Endodermal cell (in vitro differentiated cells): ENCODE results near the gene FAM83D. TPM values are rescaled to one million over a fixed set of nuclear protein-coding genes. Genes with fewer than 3 reads are reported as not detected.

Experiments used
- DNase-seq: peaks from one replicate; pipeline ENCODE4 v3.0.0-alpha.2; 2017
- H3K27ac ChIP-seq: 2 replicates; pipeline ENCODE4 v1.5.1; 2013; ENCODE audit warnings: mild to moderate bottlenecking, low read depth, low read length, moderate library complexity
- H3K27me3 ChIP-seq: 2 replicates; pipeline ENCODE4 v1.6.1; 2013; ENCODE audit warnings: mild to moderate bottlenecking, low read length, moderate library complexity; ENCODE audit not compliant: insufficient read depth, control insufficient read depth, poor library complexity, severe bottlenecking
- H3K36me3 ChIP-seq: 2 replicates; pipeline ENCODE4 v1.7.0; 2013; ENCODE audit warnings: mild to moderate bottlenecking, low read length, moderate library complexity; ENCODE audit not compliant: control insufficient read depth, insufficient read depth
- H3K4me1 ChIP-seq: one replicate; pipeline ENCODE4 v1.7.0; 2013; ENCODE audit warnings: low read length; ENCODE audit not compliant: control insufficient read depth, insufficient read depth
- H3K4me3 ChIP-seq: 2 replicates; pipeline ENCODE4 v1.5.1; 2013; ENCODE audit warnings: mild to moderate bottlenecking, low read length, moderate library complexity
- H3K9ac ChIP-seq: 2 replicates; pipeline ENCODE4 v1.6.1; 2013; ENCODE audit warnings: mild to moderate bottlenecking, low read length, moderate library complexity; ENCODE audit not compliant: poor library complexity, severe bottlenecking; ENCODE audit errors: extremely low read depth
- H3K9me3 ChIP-seq: 2 replicates; pipeline ENCODE4 v1.6.1; 2013; ENCODE audit warnings: mild to moderate bottlenecking, low read length, moderate library complexity; ENCODE audit not compliant: control insufficient read depth
- H3K27ac Mint-ChIP-seq: 2 replicates; pipeline ENCODE4 v1.8.0; 2020; ENCODE audit warnings: mixed read lengths
- H3K27me3 Mint-ChIP-seq: 2 replicates; pipeline ENCODE4 v1.8.0; 2021; ENCODE audit warnings: mild to moderate bottlenecking, mixed read lengths; ENCODE audit not compliant: insufficient read depth
- H3K36me3 Mint-ChIP-seq: 2 replicates; pipeline ENCODE4 v1.8.0; 2020; ENCODE audit warnings: low read depth, mixed read lengths
- H3K4me1 Mint-ChIP-seq: 2 replicates; pipeline ENCODE4 v1.8.0; 2020; ENCODE audit warnings: mixed read lengths
- H3K4me3 Mint-ChIP-seq: 2 replicates; pipeline ENCODE4 v1.8.0; 2020; ENCODE audit warnings: mild to moderate bottlenecking, moderate library complexity, mixed read lengths
- H3K9me3 Mint-ChIP-seq: 2 replicates; pipeline ENCODE4 v1.8.0; 2020; ENCODE audit warnings: mild to moderate bottlenecking, mixed read lengths
- CTCF ChIP-seq: fragments of 200-600 bp; sonication (generic); conservative IDR thresholded peaks from 2 replicates; pipeline ENCODE4 v1.5.0; 2021; ENCODE audit warnings: antibody characterized with exemption, mild to moderate bottlenecking
- WGBS, 2 experiments: methylation state at CpG; one replicate each; pipeline versions ENCODE4 v1.1.5 to v1.1.7; 2013; ENCODE audit warnings: missing lambda C conversion rate in 2 of 2, mixed read lengths in 1 of 2; ENCODE audit not compliant: insufficient coverage in 1 of 2, insufficient read length in 1 of 2; 5-methylcytosine and 5-hydroxymethylcytosine counted together
- total RNA-seq, 2 donors: library from RNA; stranded (reverse); fragmentation: NEBNext Ultra II Directional in 1 of 2; extraction: Animal tissue kit (Norgen Biotek cat#: 25700) in 1 of 2; gene quantifications; 2 replicates in 1 of 2; 3 replicates in 1 of 2; pipeline ENCODE4 v1.2.1, GENCODE V29; 2021

Gene FAM83D
- total RNA-seq, 2 donors from 2014 or later, result 34.8 to 39.9 TPM

DNA sequence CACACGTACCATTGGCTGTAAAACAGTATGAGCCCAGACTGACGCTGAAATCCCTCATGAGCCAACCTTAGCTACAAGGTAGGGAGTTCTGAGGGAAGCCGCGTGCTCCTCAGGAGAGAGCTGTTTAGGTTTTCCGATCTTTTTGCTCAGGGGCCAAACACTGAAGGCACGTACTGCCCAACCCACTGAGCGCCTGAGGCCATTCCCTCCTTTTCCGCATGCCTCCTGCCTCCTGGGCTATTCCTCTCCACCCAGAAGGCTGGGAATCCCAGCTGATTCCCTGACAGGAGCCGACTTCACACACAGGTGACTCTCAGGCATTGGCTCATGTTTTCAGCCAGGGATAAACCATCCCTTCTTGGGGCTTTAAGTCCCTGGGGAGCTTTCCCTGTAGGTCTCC, 5.4 kb upstream of the FAM83D start:
- Mint-ChIP-seq H3K36me3 (peaks cover 13% of the 10 kb centered on the region), H3K4me1 (no peaks in the 10 kb centered on the region), H3K9me3 (no peaks in the 10 kb centered on the region), H3K27ac (no peak overlapping the region), H3K4me3 (no peak overlapping the region), H3K27me3 (no peaks in the 10 kb centered on the region)
- Histone ChIP-seq H3K4me3 (no peak overlapping the region), H3K9me3 (no peaks in the 10 kb centered on the region), H3K27me3 (no peaks in the 10 kb centered on the region), H3K4me1 (no peaks in the 10 kb centered on the region), H3K27ac (no peak overlapping the region), H3K9ac (no peak overlapping the region), H3K36me3 (peaks cover 26% of the 10 kb centered on the region)
- no peak for TF ChIP-seq CTCF
- WGBS, 2 experiments, result 90 to 95% methylated on average over 8 to 9 of the region's 9 CpGs
- DNase-seq, result no peak

GRCh38 chr20:38924718-38925117, 1.5 kb upstream of the FAM83D start:
- H3K27me3 Mint-ChIP-seq, result no peaks in the 10 kb centered on the region
- no peaks in the 10 kb centered on the region for H3K27me3 ChIP-seq
- peaks cover 11% of the 10 kb centered on the region for H3K4me1 Mint-ChIP-seq
- no peak overlapping the region for H3K27ac Mint-ChIP-seq
- no peak for DNase-seq
- H3K4me1 ChIP-seq, result no peaks in the 10 kb centered on the region
- no peaks in the 10 kb centered on the region for H3K9me3 Mint-ChIP-seq
- 87 to 89% methylated on average over 2 of the region's 2 CpGs for WGBS, 2 experiments
- no peak overlapping the region for H3K4me3 ChIP-seq
- H3K27ac ChIP-seq, result no peak overlapping the region
- H3K4me3 Mint-ChIP-seq, result no peak overlapping the region
- peaks cover 12% of the 10 kb centered on the region for H3K36me3 Mint-ChIP-seq
- no peak overlapping the region for H3K9ac ChIP-seq
- TF ChIP-seq CTCF, result no peak
- peaks cover 7% of the 10 kb centered on the region for H3K36me3 ChIP-seq
- no peaks in the 10 kb centered on the region for H3K9me3 ChIP-seq

GRCh38 chr20:38926934-38927616, 858 bp downstream of the FAM83D start:
- no peaks in the 10 kb centered on the region for H3K27me3 ChIP-seq
- no peaks in the 10 kb centered on the region for H3K4me1 ChIP-seq
- H3K4me3 Mint-ChIP-seq, result peak overlapping the region; percentile 78
- DNase-seq, result no peak
- no peaks in the 10 kb centered on the region for H3K27me3 Mint-ChIP-seq
- H3K36me3 Mint-ChIP-seq, result peaks cover 15% of the 10 kb centered on the region
- H3K27ac Mint-ChIP-seq, result peak overlapping the region; percentile 48
- peak overlapping the region; percentile 84 for H3K4me3 ChIP-seq
- 15% methylated on average over 19 to 27 of the region's 27 CpGs for WGBS, 2 experiments
- no peak overlapping the region for H3K27ac ChIP-seq
- H3K9me3 Mint-ChIP-seq, result no peaks in the 10 kb centered on the region
- no peak for TF ChIP-seq CTCF
- H3K9ac ChIP-seq, result peak overlapping the region; percentile 83
- H3K4me1 Mint-ChIP-seq, result peaks cover 11% of the 10 kb centered on the region
- no peaks in the 10 kb centered on the region for H3K9me3 ChIP-seq
- peaks cover 4% of the 10 kb centered on the region for H3K36me3 ChIP-seq
